Esophagus muscularis mucosa (tissue), 4 donors: ENCODE results near the gene ACVR1. TPM values are rescaled to one million over a fixed set of nuclear protein-coding genes. Genes with fewer than 3 reads are reported as not detected.

ENCODE experiments used
- DNase-seq: peaks from one replicate; pipeline ENCODE4 v3.0.0-alpha.2; 2017; ENCODE audit errors: extremely low spot score
- H3K27ac ChIP-seq, 4 donors: fragments of 200-600 bp; sonication (generic); replicated peaks in 1 of 4; 1 replicate in 3 of 4; 2 replicates in 1 of 4; pipeline ENCODE4 v1.5.1; 2016 to 2019; ENCODE audit warnings: mild to moderate bottlenecking in 1 of 4
- H3K27me3 ChIP-seq, 4 donors: fragments of 200-600 bp; sonication (generic); one replicate each; pipeline versions ENCODE4 v1.5.1 to v1.6.0; 2016 to 2019
- H3K36me3 ChIP-seq, 4 donors: fragments of 200-600 bp; sonication (generic); one replicate each; pipeline ENCODE4 v1.5.1; 2016 to 2019
- H3K4me1 ChIP-seq, 4 donors: fragments of 200-600 bp; sonication (generic); one replicate each; pipeline ENCODE4 v1.5.1; 2016 to 2019
- H3K4me3 ChIP-seq, 4 donors: fragments of 200-600 bp; sonication (generic); 1 replicate in 2 of 4; 2 replicates in 2 of 4; pipeline ENCODE4 v1.5.1; 2016 to 2019; ENCODE audit warnings: mild to moderate bottlenecking in 4 of 4, moderate library complexity in 1 of 4
- H3K9me3 ChIP-seq, 4 donors: fragments of 200-600 bp; sonication (generic); 1 replicate in 3 of 4; 2 replicates in 1 of 4; pipeline ENCODE4 v1.5.1; 2016 to 2019
- EP300 ChIP-seq: sonication (generic); formaldehyde crosslinking; IDR thresholded peaks from one replicate; pipeline ENCODE4 v1.6.1; 2017; ENCODE audit warnings: antibody characterized with exemption
- POLR2A ChIP-seq: fragments of 450-650 bp; IDR thresholded peaks from one replicate; pipeline ENCODE4 v1.6.1; 2017; ENCODE audit warnings: antibody characterized with exemption, moderate library complexity, mild to moderate bottlenecking, low read depth
- POLR2AphosphoS5 ChIP-seq, 2 donors: sonication (generic); formaldehyde crosslinking; IDR thresholded peaks; one replicate each; pipeline ENCODE4 v1.6.1; 2017; ENCODE audit warnings: antibody characterized with exemption in 2 of 2
- WGBS: methylation state at CpG from one replicate; pipeline ENCODE4 v1.1.5; 2018; 5-methylcytosine and 5-hydroxymethylcytosine counted together
- intact Hi-C: fragments of 100-400 bp; cut with DNase I; formaldehyde crosslinking; loops from one replicate; pipeline ENCODE4 v1.15.1; 2023
- total RNA-seq, 4 donors: library from RNA; depleted of rRNA; stranded (reverse); fragments of >200 nt; gene quantifications; one replicate each; pipeline versions ENCODE4 v1.1.0 to v1.2.1, GENCODE V29; 2016
- TF ChIP-seq, protein P1 (sequence below), 3 experiments: fragments of 200-600 bp in 2 of 3; fragments of 450-650 bp in 1 of 3; sonication (generic) in 2 of 3; IDR thresholded peaks; one replicate each; pipeline ENCODE4 v1.5.1; 2017 to 2019; ENCODE audit warnings: antibody characterized with exemption in 3 of 3, mild to moderate bottlenecking in 2 of 3, moderate library complexity in 1 of 3

Gene ACVR1
- total RNA-seq, 4 donors from 2014 or later: 25.2 to 39.1 (median 32.3) TPM

DNA sequence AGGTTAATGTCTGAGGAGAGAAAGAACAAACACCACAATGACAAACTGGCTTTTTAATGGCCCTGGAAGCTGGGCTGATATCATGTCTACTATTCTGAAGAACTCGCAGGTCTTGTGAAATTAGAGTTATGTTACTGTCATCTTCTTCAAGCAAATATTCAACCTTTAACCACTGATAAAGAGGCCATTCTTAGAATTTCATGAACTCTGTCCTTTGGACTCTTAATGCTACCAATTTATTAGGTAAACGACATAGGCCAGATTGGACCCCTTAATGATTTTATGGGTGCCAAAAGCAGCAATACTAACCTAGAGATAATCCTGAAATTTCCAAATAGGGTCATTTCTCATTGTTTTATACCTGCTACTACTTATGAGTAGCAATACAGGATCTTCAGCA is 138.5 kb downstream of the ACVR1 start:
- no peak for TF ChIP-seq POLR2AphosphoS5 (IDR thresholded peaks at IDR 0.05)
- no peak for TF ChIP-seq EP300
- TF ChIP-seq, protein P1, sequence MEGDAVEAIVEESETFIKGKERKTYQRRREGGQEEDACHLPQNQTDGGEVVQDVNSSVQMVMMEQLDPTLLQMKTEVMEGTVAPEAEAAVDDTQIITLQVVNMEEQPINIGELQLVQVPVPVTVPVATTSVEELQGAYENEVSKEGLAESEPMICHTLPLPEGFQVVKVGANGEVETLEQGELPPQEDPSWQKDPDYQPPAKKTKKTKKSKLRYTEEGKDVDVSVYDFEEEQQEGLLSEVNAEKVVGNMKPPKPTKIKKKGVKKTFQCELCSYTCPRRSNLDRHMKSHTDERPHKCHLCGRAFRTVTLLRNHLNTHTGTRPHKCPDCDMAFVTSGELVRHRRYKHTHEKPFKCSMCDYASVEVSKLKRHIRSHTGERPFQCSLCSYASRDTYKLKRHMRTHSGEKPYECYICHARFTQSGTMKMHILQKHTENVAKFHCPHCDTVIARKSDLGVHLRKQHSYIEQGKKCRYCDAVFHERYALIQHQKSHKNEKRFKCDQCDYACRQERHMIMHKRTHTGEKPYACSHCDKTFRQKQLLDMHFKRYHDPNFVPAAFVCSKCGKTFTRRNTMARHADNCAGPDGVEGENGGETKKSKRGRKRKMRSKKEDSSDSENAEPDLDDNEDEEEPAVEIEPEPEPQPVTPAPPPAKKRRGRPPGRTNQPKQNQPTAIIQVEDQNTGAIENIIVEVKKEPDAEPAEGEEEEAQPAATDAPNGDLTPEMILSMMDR (IDR thresholded peaks at IDR 0.05): no peak
- Histone ChIP-seq H3K36me3 (peaks cover 10 to 63% (median 48%) of the 10 kb centered on the region in 4 donors), H3K9me3 (no peaks in the 10 kb centered on the region), H3K4me1 (no peaks in the 10 kb centered on the region), H3K27me3 (no peaks in the 10 kb centered on the region), H3K4me3 (no peak overlapping the region), H3K27ac (no peak overlapping the region)
- no peak for DNase-seq
- WGBS: 88% methylated on average over 2 of the region's 2 CpGs
- intact Hi-C loops: no loop called here

GRCh38 chr2:157735532-157735931 is 140.6 kb downstream of the ACVR1 start:
- Histone ChIP-seq H3K4me1 (no peaks in the 10 kb centered on the region), H3K27me3 (no peaks in the 10 kb centered on the region), H3K27ac (no peak overlapping the region), H3K9me3 (no peaks in the 10 kb centered on the region), H3K36me3 (peaks cover 9 to 69% (median 51%) of the 10 kb centered on the region in 4 donors), H3K4me3 (no peak overlapping the region)
- TF ChIP-seq, protein P1 (IDR thresholded peaks at IDR 0.05): no peak
- TF ChIP-seq POLR2A (no peak), POLR2AphosphoS5 (IDR thresholded peaks at IDR 0.05) (no peak), EP300 (no peak)
- no peak for DNase-seq
- intact Hi-C loops: no loop called here
- 84% methylated on average over 1 of the region's 1 CpG for WGBS

DNA sequence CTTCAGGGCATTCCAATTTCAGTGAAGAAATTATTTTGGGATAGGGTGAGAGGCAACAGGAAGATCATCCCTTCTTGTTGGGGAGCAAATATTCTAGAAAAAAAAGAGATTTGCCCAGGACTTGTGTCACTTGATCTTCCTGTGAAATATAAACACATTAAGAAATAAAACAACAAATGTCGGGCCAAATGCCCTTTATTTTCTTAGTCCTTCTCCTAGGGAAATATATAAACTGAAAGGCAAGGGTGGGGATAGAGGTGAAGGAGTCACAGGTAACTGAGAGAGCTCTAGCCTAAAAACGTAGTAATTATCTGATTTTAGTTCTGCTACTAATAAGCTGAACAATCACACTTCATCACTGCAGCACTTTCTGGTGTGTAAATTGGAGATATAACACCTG is 142.9 kb downstream of the ACVR1 start:
- peaks cover 0 to 3% (median 0%) of the 10 kb centered on the region in 4 donors for H3K9me3 ChIP-seq

DNA sequence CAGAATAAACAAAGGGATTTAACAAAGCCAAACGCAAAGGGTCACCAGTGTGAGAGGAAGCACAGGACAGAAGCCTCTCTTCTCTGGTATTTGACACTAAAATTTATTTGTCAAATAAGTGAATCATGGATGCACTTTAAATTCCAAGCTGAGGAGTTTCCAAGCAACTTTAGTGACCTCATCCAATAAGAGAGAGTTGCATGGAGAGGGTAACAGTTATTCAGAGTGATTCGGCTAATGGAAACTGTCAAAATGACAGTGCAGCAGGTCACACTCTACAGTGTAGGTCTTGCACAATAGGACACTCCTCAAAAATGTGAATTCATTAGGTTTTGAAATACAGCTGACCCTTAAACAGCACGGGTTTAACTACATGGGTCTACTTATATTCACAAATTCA is 143.5 kb downstream of the ACVR1 start:
- Histone ChIP-seq H3K36me3 (peaks cover 10 to 62% (median 45%) of the 10 kb centered on the region in 4 donors), H3K27me3 (no peaks in the 10 kb centered on the region), H3K4me1 (no peaks in the 10 kb centered on the region), H3K27ac (no peak overlapping the region), H3K9me3 (peaks cover 0 to 3% (median 0%) of the 10 kb centered on the region in 4 donors), H3K4me3 (no peak overlapping the region)
- no peak for DNase-seq
- WGBS: 96% methylated on average over 3 of the region's 3 CpGs
- intact Hi-C loops: no loop called here
- TF ChIP-seq POLR2AphosphoS5 (IDR thresholded peaks at IDR 0.05): no peak
- no peak for TF ChIP-seq EP300
- TF ChIP-seq, protein P1 (IDR thresholded peaks at IDR 0.05): no peak
- TF ChIP-seq POLR2A: no peak

More for the DNA sequence above, 142.9 kb downstream of the ACVR1 start:
- Histone ChIP-seq H3K4me1 (no peaks in the 10 kb centered on the region), H3K27ac (no peak overlapping the region), H3K27me3 (no peaks in the 10 kb centered on the region), H3K4me3 (no peak overlapping the region), H3K36me3 (peaks cover 11 to 67% (median 49%) of the 10 kb centered on the region in 4 donors)
- TF ChIP-seq, protein P1 (IDR thresholded peaks at IDR 0.05): no peak
- TF ChIP-seq POLR2A: no peak
- no peak for TF ChIP-seq POLR2AphosphoS5 (IDR thresholded peaks at IDR 0.05)
- TF ChIP-seq EP300: no peak
- intact Hi-C loops: no loop called here
- 85% methylated on average over 2 of the region's 2 CpGs for WGBS
- DNase-seq: no peak

DNA sequence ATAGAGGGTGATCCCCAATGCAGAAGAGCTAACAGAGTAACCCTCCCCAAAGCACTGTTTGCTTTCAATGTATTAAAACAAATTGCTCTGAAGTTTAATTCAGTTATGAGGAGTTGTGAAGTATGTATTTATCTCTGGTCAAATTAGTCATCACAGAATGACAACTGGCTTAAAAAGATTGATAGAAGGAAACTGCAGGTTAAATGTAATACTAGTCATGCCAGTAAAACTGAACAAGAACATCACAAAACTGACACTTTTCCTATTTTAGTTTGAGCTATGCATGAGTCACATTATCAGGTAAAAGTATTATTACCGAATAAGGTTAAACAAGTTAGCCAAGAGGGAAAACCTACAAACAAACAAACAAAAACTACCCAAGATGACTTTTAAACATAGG is 148.4 kb downstream of the ACVR1 start:
- no peak for DNase-seq
- TF ChIP-seq POLR2A (no peak), EP300 (no peak), POLR2AphosphoS5 (IDR thresholded peaks at IDR 0.05) (no peak)
- TF ChIP-seq, protein P1 (IDR thresholded peaks at IDR 0.05): no peak
- 100% methylated on average over 1 of the region's 1 CpG for WGBS

More for the DNA sequence above, 148.4 kb downstream of the ACVR1 start:
- peaks cover 3 to 30% (median 11%) of the 10 kb centered on the region in 4 donors for H3K36me3 ChIP-seq
- no peak overlapping the region for H3K27ac ChIP-seq
- no peaks in the 10 kb centered on the region for H3K4me1 ChIP-seq
- no peak overlapping the region for H3K4me3 ChIP-seq
- H3K9me3 ChIP-seq: peaks cover 4 to 20% (median 17%) of the 10 kb centered on the region in 4 donors
- intact Hi-C loops: no loop called here
- H3K27me3 ChIP-seq: no peaks in the 10 kb centered on the region
